ENCODE data around the gene RELCH.

GRCh38 chr18:62258616-62259015 is 71.6 kb downstream of the RELCH start:
- TF ChIP-seq REST (IDR thresholded peaks at IDR 0.05; ENCODE audit: insufficient read depth in 1 of 2, low read depth in 2 of 2, low read length in 2 of 2) (no peak), POLR2AphosphoS5 (IDR thresholded peaks at IDR 0.05; ENCODE audit: low read depth, low read length) (no peak), TAF1 (IDR thresholded peaks at IDR 0.05; ENCODE audit: borderline replicate concordance, insufficient read depth, low read length) (no peak)
